ENCODE results near the gene TUFT1. TPM values are rescaled to one million over a fixed set of nuclear protein-coding genes. Genes with fewer than 3 reads are reported as not detected.

The TUFT1 gene
- total and polyA plus RNA-seq, 2 of the 13 experiments (the other 11 are each of a cell fraction or from before 2014, with no cell fraction given): 6.4 to 7.3 TPM

DNA sequence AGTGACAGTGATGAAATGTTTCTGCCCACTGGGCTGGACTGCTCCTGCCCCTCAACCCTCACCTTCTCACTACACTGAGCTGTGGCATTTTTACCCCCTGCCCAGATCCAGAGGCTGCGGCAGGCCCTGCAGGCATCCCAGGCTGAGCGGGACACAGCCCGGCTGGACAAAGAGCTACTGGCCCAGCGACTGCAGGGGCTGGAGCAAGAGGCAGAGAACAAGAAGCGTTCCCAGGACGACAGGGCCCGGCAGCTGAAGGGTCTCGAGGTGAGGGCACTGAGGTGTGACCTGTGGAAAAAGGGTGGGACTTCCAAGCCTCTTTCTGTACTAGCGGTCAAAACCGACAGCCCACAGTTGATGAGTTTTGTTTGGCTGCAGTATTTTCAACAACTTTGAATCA lies 6.2 kb upstream of the TUFT1 start:
- Histone ChIP-seq H3K4me2 (ENCODE audit: low read depth, low read length) (no peak overlapping the region), H4K20me1 (ENCODE audit: insufficient read depth, low read length) (no peaks in the 10 kb centered on the region), H3K79me2 (ENCODE audit: insufficient read depth, low read length) (no peaks in the 10 kb centered on the region), H3K9me3 (ENCODE audit: low read length) (no peaks in the 10 kb centered on the region), H3K9ac (ENCODE audit: insufficient read depth, low read depth, low read length) (no peak overlapping the region), H3K4me3 (replicated peaks in 1 of 3; ENCODE audit: insufficient read depth in 1 of 3, low read depth in 2 of 3, low read length in 3 of 3) (no peak overlapping the region), H2AFZ (ENCODE audit: low read length) (no peak overlapping the region), H3K27me3 (ENCODE audit: control insufficient read depth in 1 of 2, insufficient read depth in 2 of 2, low read length in 2 of 2) (no peaks in the 10 kb centered on the region), H3K36me3 (replicated peaks in 1 of 2; ENCODE audit: control insufficient read depth in 1 of 2, insufficient read depth in 2 of 2, low read length in 2 of 2) (no peaks in the 10 kb centered on the region), H3K4me1 (ENCODE audit: insufficient read depth, low read length) (peaks cover 8% of the 10 kb centered on the region), H3K27ac (ENCODE audit: extremely low read length, insufficient read depth, low read length) (no peak overlapping the region)
- DNase-seq (ENCODE audit: low spot score) (no peak), FAIRE-seq (no peak), ATAC-seq (no peak)
- CTCF ChIA-PET (ENCODE audit: low intra/inter-chr PET ratio, low total read pairs): interaction anchor here (0.8 to 1.9 kb wide), 3 partner anchors 60 to 201 kb away, joined by 3 to 15 read pairs (median 8); no protein-coding TSS in a partner anchor
- intact Hi-C loops (cut with micrococcal nuclease; ENCODE audit: unreplicated experiment): loop anchor here (1.0 to 2.0 kb wide), 2 partner anchors 91 to 201 kb away; no protein-coding TSS in a partner anchor
- WGBS (ENCODE audit: low lambda C conversion rate): 95% methylated on average over 6 of the region's 10 CpGs
- BruUV-seq (replicated peaks): no TSS peak
- POLR2A ChIA-PET: no interaction called here
- in situ Hi-C loops (cut with HindIII; ENCODE audit: extremely low pct_ligation_motif_present, low pct_unique_long_range_greater_than_20kb): loop anchor here (25.0 kb wide), 1 partner anchor 203 kb away; no protein-coding TSS in a partner anchor
- TF ChIP-seq MYC (CRISPR knock-in tag; IDR thresholded peaks at IDR 0.05; ENCODE audit: borderline replicate concordance): no peak
- TF ChIP-seq, protein P1, sequence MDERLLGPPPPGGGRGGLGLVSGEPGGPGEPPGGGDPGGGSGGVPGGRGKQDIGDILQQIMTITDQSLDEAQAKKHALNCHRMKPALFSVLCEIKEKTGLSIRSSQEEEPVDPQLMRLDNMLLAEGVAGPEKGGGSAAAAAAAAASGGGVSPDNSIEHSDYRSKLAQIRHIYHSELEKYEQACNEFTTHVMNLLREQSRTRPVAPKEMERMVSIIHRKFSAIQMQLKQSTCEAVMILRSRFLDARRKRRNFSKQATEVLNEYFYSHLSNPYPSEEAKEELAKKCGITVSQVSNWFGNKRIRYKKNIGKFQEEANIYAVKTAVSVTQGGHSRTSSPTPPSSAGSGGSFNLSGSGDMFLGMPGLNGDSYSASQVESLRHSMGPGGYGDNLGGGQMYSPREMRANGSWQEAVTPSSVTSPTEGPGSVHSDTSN (CRISPR knock-in tag; IDR thresholded peaks at IDR 0.05): no peak
- no peak for TF ChIP-seq NONO (IDR thresholded peaks at IDR 0.05)
- no peak for TF ChIP-seq NONO (CRISPR knock-in tag; conservative IDR thresholded peaks at IDR 0.05)
- no peak for TF ChIP-seq KLF16 (CRISPR knock-in tag; IDR thresholded peaks at IDR 0.05)
- TF ChIP-seq, protein P2, sequence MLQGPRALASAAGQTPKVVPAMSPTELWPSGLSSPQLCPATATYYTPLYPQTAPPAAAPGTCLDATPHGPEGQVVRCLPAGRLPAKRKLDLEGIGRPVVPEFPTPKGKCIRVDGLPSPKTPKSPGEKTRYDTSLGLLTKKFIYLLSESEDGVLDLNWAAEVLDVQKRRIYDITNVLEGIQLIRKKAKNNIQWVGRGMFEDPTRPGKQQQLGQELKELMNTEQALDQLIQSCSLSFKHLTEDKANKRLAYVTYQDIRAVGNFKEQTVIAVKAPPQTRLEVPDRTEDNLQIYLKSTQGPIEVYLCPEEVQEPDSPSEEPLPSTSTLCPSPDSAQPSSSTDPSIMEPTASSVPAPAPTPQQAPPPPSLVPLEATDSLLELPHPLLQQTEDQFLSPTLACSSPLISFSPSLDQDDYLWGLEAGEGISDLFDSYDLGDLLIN (CRISPR knock-in tag; IDR thresholded peaks at IDR 0.05; ENCODE audit: borderline replicate concordance): no peak
- TF ChIP-seq HMG20B (CRISPR knock-in tag; conservative IDR thresholded peaks at IDR 0.05): no peak
- TF ChIP-seq, protein P3, sequence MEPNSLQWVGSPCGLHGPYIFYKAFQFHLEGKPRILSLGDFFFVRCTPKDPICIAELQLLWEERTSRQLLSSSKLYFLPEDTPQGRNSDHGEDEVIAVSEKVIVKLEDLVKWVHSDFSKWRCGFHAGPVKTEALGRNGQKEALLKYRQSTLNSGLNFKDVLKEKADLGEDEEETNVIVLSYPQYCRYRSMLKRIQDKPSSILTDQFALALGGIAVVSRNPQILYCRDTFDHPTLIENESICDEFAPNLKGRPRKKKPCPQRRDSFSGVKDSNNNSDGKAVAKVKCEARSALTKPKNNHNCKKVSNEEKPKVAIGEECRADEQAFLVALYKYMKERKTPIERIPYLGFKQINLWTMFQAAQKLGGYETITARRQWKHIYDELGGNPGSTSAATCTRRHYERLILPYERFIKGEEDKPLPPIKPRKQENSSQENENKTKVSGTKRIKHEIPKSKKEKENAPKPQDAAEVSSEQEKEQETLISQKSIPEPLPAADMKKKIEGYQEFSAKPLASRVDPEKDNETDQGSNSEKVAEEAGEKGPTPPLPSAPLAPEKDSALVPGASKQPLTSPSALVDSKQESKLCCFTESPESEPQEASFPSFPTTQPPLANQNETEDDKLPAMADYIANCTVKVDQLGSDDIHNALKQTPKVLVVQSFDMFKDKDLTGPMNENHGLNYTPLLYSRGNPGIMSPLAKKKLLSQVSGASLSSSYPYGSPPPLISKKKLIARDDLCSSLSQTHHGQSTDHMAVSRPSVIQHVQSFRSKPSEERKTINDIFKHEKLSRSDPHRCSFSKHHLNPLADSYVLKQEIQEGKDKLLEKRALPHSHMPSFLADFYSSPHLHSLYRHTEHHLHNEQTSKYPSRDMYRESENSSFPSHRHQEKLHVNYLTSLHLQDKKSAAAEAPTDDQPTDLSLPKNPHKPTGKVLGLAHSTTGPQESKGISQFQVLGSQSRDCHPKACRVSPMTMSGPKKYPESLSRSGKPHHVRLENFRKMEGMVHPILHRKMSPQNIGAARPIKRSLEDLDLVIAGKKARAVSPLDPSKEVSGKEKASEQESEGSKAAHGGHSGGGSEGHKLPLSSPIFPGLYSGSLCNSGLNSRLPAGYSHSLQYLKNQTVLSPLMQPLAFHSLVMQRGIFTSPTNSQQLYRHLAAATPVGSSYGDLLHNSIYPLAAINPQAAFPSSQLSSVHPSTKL (CRISPR knock-in tag; IDR thresholded peaks at IDR 0.05): no peak
- TF ChIP-seq PAWR (CRISPR knock-in tag; IDR thresholded peaks at IDR 0.05; ENCODE audit: borderline replicate concordance): no peak
- TF ChIP-seq, protein P4, sequence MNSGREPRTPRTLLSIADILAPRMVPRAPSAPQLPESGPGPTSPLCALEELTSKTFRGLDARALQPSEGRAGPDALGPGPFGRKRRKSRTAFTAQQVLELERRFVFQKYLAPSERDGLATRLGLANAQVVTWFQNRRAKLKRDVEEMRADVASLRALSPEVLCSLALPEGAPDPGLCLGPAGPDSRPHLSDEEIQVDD (CRISPR knock-in tag; IDR thresholded peaks at IDR 0.05; ENCODE audit: borderline replicate concordance): no peak
- TF ChIP-seq ZSCAN21 (CRISPR knock-in tag; IDR thresholded peaks at IDR 0.05; ENCODE audit: borderline replicate concordance): no peak
- TF ChIP-seq MYNN (CRISPR knock-in tag; IDR thresholded peaks at IDR 0.05; ENCODE audit: low read depth): no peak
- TF ChIP-seq, protein P5, sequence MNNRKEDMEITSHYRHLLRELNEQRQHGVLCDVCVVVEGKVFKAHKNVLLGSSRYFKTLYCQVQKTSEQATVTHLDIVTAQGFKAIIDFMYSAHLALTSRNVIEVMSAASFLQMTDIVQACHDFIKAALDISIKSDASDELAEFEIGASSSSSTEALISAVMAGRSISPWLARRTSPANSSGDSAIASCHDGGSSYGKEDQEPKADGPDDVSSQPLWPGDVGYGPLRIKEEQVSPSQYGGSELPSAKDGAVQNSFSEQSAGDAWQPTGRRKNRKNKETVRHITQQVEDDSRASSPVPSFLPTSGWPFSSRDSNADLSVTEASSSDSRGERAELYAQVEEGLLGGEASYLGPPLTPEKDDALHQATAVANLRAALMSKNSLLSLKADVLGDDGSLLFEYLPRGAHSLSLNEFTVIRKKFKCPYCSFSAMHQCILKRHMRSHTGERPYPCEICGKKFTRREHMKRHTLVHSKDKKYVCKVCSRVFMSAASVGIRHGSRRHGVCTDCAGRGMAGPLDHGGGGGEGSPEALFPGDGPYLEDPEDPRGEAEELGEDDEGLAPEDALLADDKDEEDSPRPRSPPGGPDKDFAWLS (CRISPR knock-in tag; IDR thresholded peaks at IDR 0.05; ENCODE audit: borderline replicate concordance): no peak
- TF ChIP-seq TCF7 (IDR thresholded peaks at IDR 0.05; ENCODE audit: low read depth): no peak
